ENCODE results near the gene TSPAN16.

DNA sequence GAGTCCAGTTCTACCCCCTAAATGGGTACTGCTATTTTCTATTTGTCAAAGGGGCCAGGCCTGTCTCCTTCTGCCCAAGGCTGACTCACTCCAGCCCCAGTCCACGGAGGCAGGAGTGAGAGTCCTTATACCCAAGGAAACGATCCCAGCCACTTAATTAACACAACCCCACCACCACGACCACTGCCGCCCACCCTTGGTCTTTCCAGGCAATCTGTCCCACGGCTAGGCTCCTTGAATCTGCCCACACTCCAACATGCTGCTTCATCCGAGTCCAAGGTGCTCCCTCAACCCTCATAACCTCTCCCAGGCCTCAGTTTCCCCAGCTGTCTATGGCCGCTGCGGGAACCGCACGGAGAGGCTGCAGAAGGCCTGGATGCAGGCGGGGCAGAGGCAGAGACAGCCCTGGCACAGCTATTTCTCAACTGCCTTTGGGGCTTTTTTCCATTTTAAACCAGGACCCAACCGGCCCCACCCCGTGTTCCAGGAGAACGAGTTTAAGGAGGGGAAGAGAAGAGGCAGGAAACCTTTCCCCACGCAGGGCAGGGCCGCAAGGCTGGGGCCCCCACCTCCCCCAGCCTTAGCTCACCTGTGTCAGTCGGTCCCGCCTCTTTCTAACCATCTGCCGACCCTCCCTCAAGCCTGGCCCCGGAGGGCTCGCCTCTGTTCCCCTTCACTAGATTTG is 42.8 kb downstream of the TSPAN16 start:
- TF ChIP-seq, protein P1, sequence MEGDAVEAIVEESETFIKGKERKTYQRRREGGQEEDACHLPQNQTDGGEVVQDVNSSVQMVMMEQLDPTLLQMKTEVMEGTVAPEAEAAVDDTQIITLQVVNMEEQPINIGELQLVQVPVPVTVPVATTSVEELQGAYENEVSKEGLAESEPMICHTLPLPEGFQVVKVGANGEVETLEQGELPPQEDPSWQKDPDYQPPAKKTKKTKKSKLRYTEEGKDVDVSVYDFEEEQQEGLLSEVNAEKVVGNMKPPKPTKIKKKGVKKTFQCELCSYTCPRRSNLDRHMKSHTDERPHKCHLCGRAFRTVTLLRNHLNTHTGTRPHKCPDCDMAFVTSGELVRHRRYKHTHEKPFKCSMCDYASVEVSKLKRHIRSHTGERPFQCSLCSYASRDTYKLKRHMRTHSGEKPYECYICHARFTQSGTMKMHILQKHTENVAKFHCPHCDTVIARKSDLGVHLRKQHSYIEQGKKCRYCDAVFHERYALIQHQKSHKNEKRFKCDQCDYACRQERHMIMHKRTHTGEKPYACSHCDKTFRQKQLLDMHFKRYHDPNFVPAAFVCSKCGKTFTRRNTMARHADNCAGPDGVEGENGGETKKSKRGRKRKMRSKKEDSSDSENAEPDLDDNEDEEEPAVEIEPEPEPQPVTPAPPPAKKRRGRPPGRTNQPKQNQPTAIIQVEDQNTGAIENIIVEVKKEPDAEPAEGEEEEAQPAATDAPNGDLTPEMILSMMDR (IDR thresholded peaks at IDR 0.05) = no peak
- TF ChIP-seq POLR2A (IDR thresholded peaks at IDR 0.05) = no peak

Data from esophagus squamous epithelium (tissue), 4 donors.